Peyer's patch (tissue), 4 donors: Measurements from ENCODE around the gene GPR55.

Experiments
- CTCF ChIP-seq, 6 experiments: fragments of 450-650 bp in 4 of 6; fragments of 200-600 bp in 2 of 6; sonication (generic) in 1 of 6; IDR thresholded peaks; one replicate each; pipeline ENCODE4 v1.5.1; 2017 to 2019; ENCODE audit warnings: antibody characterized with exemption in 6 of 6, mild to moderate bottlenecking in 3 of 6, moderate library complexity in 1 of 6
- POLR2A ChIP-seq, 2 donors: fragments of 450-650 bp; IDR thresholded peaks; one replicate each; pipeline ENCODE4 v1.5.1; 2017; ENCODE audit warnings: antibody characterized with exemption in 2 of 2, mild to moderate bottlenecking in 2 of 2, moderate library complexity in 2 of 2

GRCh38 chr2:230960026-230960425 lies 35.0 kb upstream of the GPR55 start:
- TF ChIP-seq CTCF (IDR thresholded peaks at IDR 0.05) (no peak), POLR2A (IDR thresholded peaks at IDR 0.05) (no peak)
